SU-DHL-6 (cell line): ENCODE measurements around the gene RFPL4AL1.

Source experiments
- H2AFZ ChIP-seq: fragments of 200-600 bp; sonication (generic); 2 replicates; pipeline ENCODE4 v1.6.1; 2014; ENCODE audit warnings: low read depth, mild to moderate bottlenecking, moderate library complexity, mixed read lengths, antibody characterized with exemption, low read length; ENCODE audit not compliant: severe bottlenecking
- H3F3A ChIP-seq: fragments of 200-600 bp; shearing (Covaris generic); 2 replicates; pipeline ENCODE4 v1.6.0; 2016; ENCODE audit warnings: antibody characterized with exemption, mild to moderate bottlenecking; ENCODE audit not compliant: insufficient read depth
- H3K27ac ChIP-seq: fragments of 200-600 bp; sonication (generic); 2 replicates; pipeline ENCODE4 v1.5.1; 2016; ENCODE audit warnings: low read depth, mild to moderate bottlenecking, low read length, moderate library complexity, mixed read lengths
- H3K27me3 ChIP-seq: fragments of 200-600 bp; sonication (generic), shearing (Covaris generic); 2 replicates; pipeline ENCODE4 v1.6.0; 2014; ENCODE audit warnings: mild to moderate bottlenecking, low read length
- H3K36me3 ChIP-seq: fragments of 200-600 bp; sonication (generic); 2 replicates; pipeline ENCODE4 v1.6.1; 2014; ENCODE audit warnings: mild to moderate bottlenecking, low read length, mixed read lengths
- H3K4me2 ChIP-seq: fragments of 300-600, 200-600 bp; shearing (Covaris generic), sonication (generic); 2 replicates; pipeline ENCODE4 v1.6.0; 2014; ENCODE audit warnings: low read length, low read depth, mild to moderate bottlenecking; ENCODE audit not compliant: poor library complexity, severe bottlenecking
- H3K4me3 ChIP-seq: fragments of 200-600 bp; sonication (generic); 2 replicates; pipeline ENCODE4 v1.5.1; 2014; ENCODE audit warnings: antibody characterized with exemption, low read length, mild to moderate bottlenecking, mixed read lengths; ENCODE audit not compliant: insufficient read depth, poor library complexity, severe bottlenecking
- H3K79me2 ChIP-seq: fragments of 200-600 bp; sonication (generic); 2 replicates; pipeline ENCODE4 v1.6.1; 2014; ENCODE audit warnings: mild to moderate bottlenecking, low read length, moderate library complexity; ENCODE audit not compliant: insufficient read depth
- H3K9ac ChIP-seq: fragments of 200-600 bp; sonication (generic); 2 replicates; pipeline ENCODE4 v1.7.0; 2014; ENCODE audit warnings: mild to moderate bottlenecking, low read length
- H3K9me2 ChIP-seq: fragments of 200-600 bp; sonication (generic); replicated peaks from 2 replicates; pipeline ENCODE4 v1.6.1; 2014; ENCODE audit warnings: low read length; ENCODE audit not compliant: insufficient read depth
- H3K9me3 ChIP-seq: fragments of 200-600 bp; sonication (generic); 2 replicates; pipeline ENCODE4 v1.6.1; 2014; ENCODE audit warnings: low read length, mixed read lengths; ENCODE audit not compliant: insufficient read depth
- H4K20me1 ChIP-seq: fragments of 200-600 bp; sonication (generic); 2 replicates; pipeline ENCODE4 v1.6.1; 2014; ENCODE audit warnings: low read depth, mild to moderate bottlenecking, antibody characterized with exemption, low read length, moderate library complexity, mixed read lengths
- EZH2phosphoT487 ChIP-seq: fragments of 200-600 bp; sonication (generic), shearing (Covaris generic); conservative IDR thresholded peaks from 2 replicates; pipeline ENCODE4 v1.6.1; 2018; ENCODE audit warnings: mild to moderate bottlenecking, antibody characterized with exemption, low read length, moderate library complexity, mixed read lengths
- TF ChIP-seq, protein P1 (sequence below): fragments of 200-600 bp; sonication (generic); IDR thresholded peaks from one replicate; pipeline ENCODE4 v1.5.1; 2017; ENCODE audit warnings: antibody characterized with exemption, mild to moderate bottlenecking, low read length, moderate library complexity; ENCODE audit not compliant: insufficient read depth, poor library complexity, severe bottlenecking

Gene RFPL4AL1

GRCh38 chr19:55812449-55812848, 43.5 kb downstream of the RFPL4AL1 start:
- H3K9me2 ChIP-seq: no peaks in the 10 kb centered on the region
- no peaks in the 10 kb centered on the region for H4K20me1 ChIP-seq
- 0 out of 2 replicates have a peak overlapping the region, but pooled peaks have one; percentile 9 for H3K27ac ChIP-seq
- H3K4me3 ChIP-seq: no peak overlapping the region
- no peaks in the 10 kb centered on the region for H3K9me3 ChIP-seq
- no peaks in the 10 kb centered on the region for H3F3A ChIP-seq
- no peak overlapping the region for H3K9ac ChIP-seq
- no peak overlapping the region for H2AFZ ChIP-seq
- TF ChIP-seq, protein P1, sequence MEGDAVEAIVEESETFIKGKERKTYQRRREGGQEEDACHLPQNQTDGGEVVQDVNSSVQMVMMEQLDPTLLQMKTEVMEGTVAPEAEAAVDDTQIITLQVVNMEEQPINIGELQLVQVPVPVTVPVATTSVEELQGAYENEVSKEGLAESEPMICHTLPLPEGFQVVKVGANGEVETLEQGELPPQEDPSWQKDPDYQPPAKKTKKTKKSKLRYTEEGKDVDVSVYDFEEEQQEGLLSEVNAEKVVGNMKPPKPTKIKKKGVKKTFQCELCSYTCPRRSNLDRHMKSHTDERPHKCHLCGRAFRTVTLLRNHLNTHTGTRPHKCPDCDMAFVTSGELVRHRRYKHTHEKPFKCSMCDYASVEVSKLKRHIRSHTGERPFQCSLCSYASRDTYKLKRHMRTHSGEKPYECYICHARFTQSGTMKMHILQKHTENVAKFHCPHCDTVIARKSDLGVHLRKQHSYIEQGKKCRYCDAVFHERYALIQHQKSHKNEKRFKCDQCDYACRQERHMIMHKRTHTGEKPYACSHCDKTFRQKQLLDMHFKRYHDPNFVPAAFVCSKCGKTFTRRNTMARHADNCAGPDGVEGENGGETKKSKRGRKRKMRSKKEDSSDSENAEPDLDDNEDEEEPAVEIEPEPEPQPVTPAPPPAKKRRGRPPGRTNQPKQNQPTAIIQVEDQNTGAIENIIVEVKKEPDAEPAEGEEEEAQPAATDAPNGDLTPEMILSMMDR: no peak
- no peak for TF ChIP-seq EZH2phosphoT487
- peak overlapping the region; percentile 1 for H3K4me2 ChIP-seq
- H3K36me3 ChIP-seq: peaks cover 25% of the 10 kb centered on the region
- no peaks in the 10 kb centered on the region for H3K27me3 ChIP-seq
- H3K79me2 ChIP-seq: peaks cover 96% of the 10 kb centered on the region

DNA sequence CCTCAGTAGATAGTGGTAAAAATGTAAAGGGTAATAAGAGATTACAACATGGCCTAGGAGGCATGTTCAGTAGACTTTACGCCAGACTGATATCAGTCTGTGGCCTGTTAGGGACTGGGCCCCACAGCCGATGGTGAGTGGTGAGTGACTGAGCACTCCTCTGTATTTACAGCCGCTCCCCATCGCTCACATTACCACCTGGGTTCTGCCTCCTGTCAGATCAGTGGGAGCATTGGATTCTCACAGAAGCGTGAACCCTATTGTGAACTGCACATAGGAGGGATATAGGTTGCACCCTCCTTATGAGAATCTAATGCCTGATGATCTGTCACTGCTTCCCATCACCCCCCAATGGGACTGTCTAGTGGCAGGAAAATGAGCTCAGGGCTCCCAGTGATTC, 45.0 kb downstream of the RFPL4AL1 start:
- Histone ChIP-seq H3K9ac (no peak overlapping the region), H3K79me2 (peaks cover 94% of the 10 kb centered on the region), H3K36me3 (peaks cover 17% of the 10 kb centered on the region), H2AFZ (no peak overlapping the region), H4K20me1 (no peaks in the 10 kb centered on the region), H3K9me3 (no peaks in the 10 kb centered on the region), H3K4me2 (no peak overlapping the region), H3K9me2 (no peaks in the 10 kb centered on the region), H3K27ac (no peak overlapping the region), H3K4me3 (no peak overlapping the region), H3F3A (peaks cover 6% of the 10 kb centered on the region), H3K27me3 (no peaks in the 10 kb centered on the region)
- TF ChIP-seq, protein P1: no peak
- no peak for TF ChIP-seq EZH2phosphoT487

DNA sequence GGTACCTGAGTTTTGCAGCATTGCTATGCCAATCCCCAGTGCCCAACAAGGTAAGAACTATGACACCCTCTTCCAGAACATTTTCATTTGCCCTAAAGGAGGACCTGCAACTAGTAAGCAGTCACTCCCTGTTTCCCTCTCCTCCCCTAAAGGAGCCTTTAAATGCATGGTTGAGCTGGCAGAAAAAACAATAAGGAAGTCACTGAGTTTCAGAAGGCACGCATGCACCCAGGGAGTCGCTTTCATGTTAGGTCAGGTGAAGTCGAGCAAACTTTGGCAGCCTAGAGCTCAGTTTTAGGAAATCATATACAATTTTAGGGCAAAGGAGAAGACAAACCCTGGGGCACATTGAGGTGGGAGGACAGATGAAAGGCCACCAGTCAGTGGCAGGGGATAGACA, 51.1 kb downstream of the RFPL4AL1 start:
- Histone ChIP-seq H3K4me3 (peak overlapping the region; percentile 19), H3K4me2 (peak overlapping the region; percentile 60), H3K9me2 (no peaks in the 10 kb centered on the region), H3F3A (peaks cover 26% of the 10 kb centered on the region), H3K9me3 (no peaks in the 10 kb centered on the region), H3K79me2 (peaks cover 56% of the 10 kb centered on the region), H3K27me3 (no peaks in the 10 kb centered on the region), H3K9ac (peak overlapping the region; percentile 41), H4K20me1 (no peaks in the 10 kb centered on the region), H3K27ac (peak overlapping the region; percentile 91), H2AFZ (no peak overlapping the region), H3K36me3 (peaks cover 6% of the 10 kb centered on the region; the same call in 1 of the 2 replicates)
- TF ChIP-seq EZH2phosphoT487: no peak
